Vagina (tissue), 2 donors: ENCODE data around the gene TMBIM1. TPM values are rescaled to one million over a fixed set of nuclear protein-coding genes. Genes with fewer than 3 reads are reported as not detected.
A peak's percentile ranks its signal among the peaks of the same experiment; 100 is the strongest.

ENCODE experiments used
- DNase-seq, 2 donors: peaks; one replicate each; pipeline ENCODE4 v3.0.0-alpha.2; 2017; ENCODE audit errors: extremely low spot score in 2 of 2
- H3K27ac ChIP-seq: fragments of 200-600 bp; sonication (generic); one replicate; pipeline ENCODE4 v1.5.1; 2019
- H3K27me3 ChIP-seq: fragments of 200-600 bp; sonication (generic); one replicate; pipeline ENCODE4 v1.5.1; 2019
- H3K36me3 ChIP-seq, 2 donors: fragments of 200-600 bp; sonication (generic); one replicate each; pipeline ENCODE4 v1.5.1; 2017 to 2019
- H3K4me1 ChIP-seq: fragments of 200-600 bp; sonication (generic); one replicate; pipeline ENCODE4 v1.5.1; 2019
- H3K4me3 ChIP-seq, 2 donors: fragments of 200-600 bp; sonication (generic); 1 replicate in 1 of 2; 2 replicates in 1 of 2; pipeline ENCODE4 v1.5.1; 2016 to 2019
- H3K9me3 ChIP-seq: fragments of 200-600 bp; sonication (generic); one replicate; pipeline ENCODE4 v1.5.1; 2019
- CTCF ChIP-seq, 3 experiments: fragments of 450-650 bp in 2 of 3; fragments of 200-600 bp in 1 of 3; sonication (generic) in 1 of 3; IDR thresholded peaks; one replicate each; pipeline ENCODE4 v1.5.1; 2017 to 2019; ENCODE audit warnings: antibody characterized with exemption in 3 of 3, mild to moderate bottlenecking in 2 of 3, moderate library complexity in 2 of 3
- POLR2A ChIP-seq, 2 donors: fragments of 450-650 bp; IDR thresholded peaks; one replicate each; pipeline ENCODE4 v1.6.1; 2017; ENCODE audit warnings: antibody characterized with exemption in 2 of 2, mild to moderate bottlenecking in 2 of 2, moderate library complexity in 2 of 2
- POLR2AphosphoS5 ChIP-seq, 2 donors: sonication (generic); formaldehyde crosslinking; IDR thresholded peaks; one replicate each; pipeline ENCODE4 v1.9.0; 2017; ENCODE audit warnings: antibody characterized with exemption in 2 of 2, mild to moderate bottlenecking in 2 of 2, low read depth in 1 of 2; ENCODE audit not compliant: insufficient read depth in 1 of 2
- intact Hi-C: fragments of 100-400 bp; cut with DNase I; formaldehyde crosslinking; loops from one replicate; pipeline ENCODE4 v1.15.1; 2023
- total RNA-seq: library from RNA; depleted of rRNA; stranded (reverse); fragments of >200 nt; gene quantifications from one replicate; pipeline ENCODE4 v1.2.3, GENCODE V29; 2016

The TMBIM1 gene
- total RNA-seq, 1 donor from 2014 or later: 232 TPM

GRCh38 chr2:218301176-218301819 is 9.0 kb upstream of the TMBIM1 start:
- intact Hi-C loops: loop anchor here (5.0 kb wide), 1 partner anchor 56 kb away; the partner anchor contains the start of gene CATIP
- DNase-seq: no peak
- Histone ChIP-seq H3K4me1 (peaks cover 21% of the 10 kb centered on the region), H3K27me3 (no peaks in the 10 kb centered on the region), H3K9me3 (no peaks in the 10 kb centered on the region), H3K27ac (no peak overlapping the region), H3K36me3 (no peaks in the 10 kb centered on the region), H3K4me3 (no peak overlapping the region)
- TF ChIP-seq POLR2A (IDR thresholded peaks at IDR 0.05) (no peak), POLR2AphosphoS5 (IDR thresholded peaks at IDR 0.05; ENCODE audit: insufficient read depth in 1 of 2, low read depth in 1 of 2) (peak in 1 of 2 donors; percentile 84), CTCF (IDR thresholded peaks at IDR 0.05) (peak; percentile 89 to 98 (median 91))

- no peak for DNase-seq
- no peaks in the 10 kb centered on the region for H3K9me3 ChIP-seq
- H3K36me3 ChIP-seq: no peaks in the 10 kb centered on the region
- H3K4me1 ChIP-seq: peaks cover 27% of the 10 kb centered on the region
- intact Hi-C loops: loop anchor here (5.0 kb wide), 1 partner anchor 57 kb away; the partner anchor contains the start of gene CATIP
- no peak overlapping the region for H3K27ac ChIP-seq
- no peaks in the 10 kb centered on the region for H3K27me3 ChIP-seq
- no peak overlapping the region for H3K4me3 ChIP-seq
- TF ChIP-seq CTCF (IDR thresholded peaks at IDR 0.05) (no peak), POLR2AphosphoS5 (IDR thresholded peaks at IDR 0.05; ENCODE audit: insufficient read depth in 1 of 2, low read depth in 1 of 2) (no peak), POLR2A (IDR thresholded peaks at IDR 0.05) (no peak)
These were observed 7.8 kb upstream of the TMBIM1 start for GRCh38 chr2:218300141-218300540.

GRCh38 chr2:218298314-218298875 is 6.1 kb upstream of the TMBIM1 start:
- Histone ChIP-seq H3K9me3 (no peaks in the 10 kb centered on the region), H3K4me1 (peaks cover 43% of the 10 kb centered on the region), H3K27me3 (no peaks in the 10 kb centered on the region), H3K36me3 (no peaks in the 10 kb centered on the region), H3K4me3 (no peak overlapping the region), H3K27ac (peak overlapping the region; percentile 100)
- TF ChIP-seq CTCF (IDR thresholded peaks at IDR 0.05): no peak
- intact Hi-C loops: no loop called here
- DNase-seq: no peak

- TF ChIP-seq CTCF (IDR thresholded peaks at IDR 0.05) (no peak), POLR2A (IDR thresholded peaks at IDR 0.05) (no peak), POLR2AphosphoS5 (IDR thresholded peaks at IDR 0.05; ENCODE audit: insufficient read depth in 1 of 2, low read depth in 1 of 2) (no peak)
- peak overlapping the region; percentile 100 for H3K27ac ChIP-seq
- H3K27me3 ChIP-seq: no peaks in the 10 kb centered on the region
- H3K4me1 ChIP-seq: peaks cover 52% of the 10 kb centered on the region
- H3K36me3 ChIP-seq: no peaks in the 10 kb centered on the region
- no peak overlapping the region for H3K4me3 ChIP-seq
- intact Hi-C loops: no loop called here
- no peaks in the 10 kb centered on the region for H3K9me3 ChIP-seq
- DNase-seq: no peak
These were observed 4.5 kb upstream of the TMBIM1 start for GRCh38 chr2:218296847-218297246.

- Histone ChIP-seq H3K27me3 (no peaks in the 10 kb centered on the region), H3K4me3 (no peak overlapping the region), H3K9me3 (no peaks in the 10 kb centered on the region), H3K4me1 (peaks cover 57% of the 10 kb centered on the region), H3K36me3 (no peaks in the 10 kb centered on the region), H3K27ac (peak overlapping the region; percentile 100)
- DNase-seq: no peak
- TF ChIP-seq CTCF (IDR thresholded peaks at IDR 0.05) (no peak), POLR2A (IDR thresholded peaks at IDR 0.05) (no peak), POLR2AphosphoS5 (IDR thresholded peaks at IDR 0.05; ENCODE audit: insufficient read depth in 1 of 2, low read depth in 1 of 2) (no peak)
- intact Hi-C loops: no loop called here
These were observed 3.9 kb upstream of the TMBIM1 start for GRCh38 chr2:218296200-218296599.
